Measurements from ENCODE around the gene FAM234B. TPM values are rescaled to one million over a fixed set of nuclear protein-coding genes. Genes with fewer than 3 reads are reported as not detected.

The FAM234B gene
- polyA plus RNA-seq, 1 of the 3 experiments (the other 2 are of a cell fraction): 3.7 TPM

GRCh38 chr12:13027032-13027431 is 17.1 kb upstream of the FAM234B start (continued):
- TF ChIP-seq ZBTB33 (IDR thresholded peaks at IDR 0.05; ENCODE audit: borderline replicate concordance, low read depth) (no peak), EP300 (IDR thresholded peaks at IDR 0.05; ENCODE audit: borderline replicate concordance in 1 of 2, low read depth in 1 of 2, low read length in 1 of 2) (no peak), RAD21 (IDR thresholded peaks at IDR 0.05; ENCODE audit: low read length) (no peak), MEF2A (IDR thresholded peaks at IDR 0.05; ENCODE audit: borderline replicate concordance, low read depth) (no peak), ELF1 (IDR thresholded peaks at IDR 0.05) (no peak), GATA2 (CRISPR knock-in tag; IDR thresholded peaks at IDR 0.05) (no peak)

GRCh38 chr12:13027508-13027907 is 16.7 kb upstream of the FAM234B start:
- CTCF ChIA-PET: no interaction called here
- Histone ChIP-seq H2AFZ (ENCODE audit: low read depth) (no peak overlapping the region), H3K36me3 (replicated peaks in 1 of 2; ENCODE audit: control insufficient read depth in 1 of 2, insufficient read depth in 2 of 2, low read length in 1 of 2) (no peaks in the 10 kb centered on the region), H3F3A (replicated peaks; ENCODE audit: insufficient read depth) (no peaks in the 10 kb centered on the region), H3K9me3 (no peaks in the 10 kb centered on the region), H3K9ac (no peak overlapping the region), H3K27ac (ENCODE audit: low read depth in 2 of 2, low read length in 1 of 2) (no peak overlapping the region), H3K9me2 (no peaks in the 10 kb centered on the region), H4K20me1 (ENCODE audit: insufficient read depth) (no peaks in the 10 kb centered on the region), H3K4me3 (ENCODE audit: low read depth in 2 of 2, low read length in 1 of 2) (no peak overlapping the region), H3K4me2 (no peak overlapping the region), H3K79me2 (ENCODE audit: insufficient read depth) (no peaks in the 10 kb centered on the region), H3K4me1 (ENCODE audit: control insufficient read depth in 1 of 2, insufficient read depth in 2 of 2, low read depth in 1 of 2, low read length in 1 of 2) (no peaks in the 10 kb centered on the region), H3K27me3 (ENCODE audit: insufficient read depth) (no peaks in the 10 kb centered on the region; the same call in 1 of the 2 replicates)
- POLR2A ChIA-PET: no interaction called here
- no peak for DNase-seq
- TF ChIP-seq RFX5 (IDR thresholded peaks at IDR 0.05; ENCODE audit: low read length) (no peak), RCOR1 (IDR thresholded peaks at IDR 0.05; ENCODE audit: low read length) (no peak), FOXJ3 (CRISPR knock-in tag; IDR thresholded peaks at IDR 0.05) (no peak), MAX (IDR thresholded peaks at IDR 0.05; ENCODE audit: low read depth) (no peak), MXI1 (IDR thresholded peaks at IDR 0.05; ENCODE audit: low read depth, low read length) (no peak), EP300 (IDR thresholded peaks at IDR 0.05; ENCODE audit: borderline replicate concordance in 1 of 2, low read depth in 1 of 2, low read length in 1 of 2) (no peak), SMC3 (IDR thresholded peaks at IDR 0.05; ENCODE audit: low read depth, low read length) (no peak), GABPA (IDR thresholded peaks at IDR 0.05; ENCODE audit: low read depth) (no peak), GATA2 (CRISPR knock-in tag; IDR thresholded peaks at IDR 0.05) (no peak), IRF3 (IDR thresholded peaks at IDR 0.05; ENCODE audit: low read depth, low read length) (no peak), NRF1 (IDR thresholded peaks at IDR 0.05; ENCODE audit: low read depth, low read length) (no peak), RXRA (IDR thresholded peaks at IDR 0.05; ENCODE audit: borderline replicate concordance, low read depth) (no peak), PBX3 (IDR thresholded peaks at IDR 0.05) (no peak), ZBTB33 (IDR thresholded peaks at IDR 0.05; ENCODE audit: borderline replicate concordance, low read depth) (no peak), CHD2 (IDR thresholded peaks at IDR 0.05; ENCODE audit: low read length, partially characterized antibody) (no peak), RAD21 (IDR thresholded peaks at IDR 0.05; ENCODE audit: low read length) (no peak), MEF2A (IDR thresholded peaks at IDR 0.05; ENCODE audit: borderline replicate concordance, low read depth) (no peak), JUND (IDR thresholded peaks at IDR 0.05) (no peak), NFIC (IDR thresholded peaks at IDR 0.05; ENCODE audit: borderline replicate concordance) (no peak)

Data from SK-N-SH (cell line).